Endodermal cell (in vitro differentiated cells): ENCODE results near the gene HECW1. TPM values are rescaled to one million over a fixed set of nuclear protein-coding genes. Genes with fewer than 3 reads are reported as not detected.
"Not testable (repeated sequence)": the region's sequence is repeated elsewhere in the genome, so short reads cannot be mapped to it uniquely, and the experiment has no call there.

Experiments
- DNase-seq: peaks from one replicate; pipeline ENCODE4 v3.0.0-alpha.2; 2017
- H3K27ac ChIP-seq: 2 replicates; pipeline ENCODE4 v1.5.1; 2013; ENCODE audit warnings: mild to moderate bottlenecking, low read depth, low read length, moderate library complexity
- H3K27me3 ChIP-seq: 2 replicates; pipeline ENCODE4 v1.6.1; 2013; ENCODE audit warnings: mild to moderate bottlenecking, low read length, moderate library complexity; ENCODE audit not compliant: insufficient read depth, control insufficient read depth, poor library complexity, severe bottlenecking
- H3K36me3 ChIP-seq: 2 replicates; pipeline ENCODE4 v1.7.0; 2013; ENCODE audit warnings: mild to moderate bottlenecking, low read length, moderate library complexity; ENCODE audit not compliant: control insufficient read depth, insufficient read depth
- H3K4me1 ChIP-seq: one replicate; pipeline ENCODE4 v1.7.0; 2013; ENCODE audit warnings: low read length; ENCODE audit not compliant: control insufficient read depth, insufficient read depth
- H3K4me3 ChIP-seq: 2 replicates; pipeline ENCODE4 v1.5.1; 2013; ENCODE audit warnings: mild to moderate bottlenecking, low read length, moderate library complexity
- H3K9ac ChIP-seq: 2 replicates; pipeline ENCODE4 v1.6.1; 2013; ENCODE audit warnings: mild to moderate bottlenecking, low read length, moderate library complexity; ENCODE audit not compliant: poor library complexity, severe bottlenecking; ENCODE audit errors: extremely low read depth
- H3K9me3 ChIP-seq: 2 replicates; pipeline ENCODE4 v1.6.1; 2013; ENCODE audit warnings: mild to moderate bottlenecking, low read length, moderate library complexity; ENCODE audit not compliant: control insufficient read depth
- H3K27ac Mint-ChIP-seq: 2 replicates; pipeline ENCODE4 v1.8.0; 2020; ENCODE audit warnings: mixed read lengths
- H3K27me3 Mint-ChIP-seq: 2 replicates; pipeline ENCODE4 v1.8.0; 2021; ENCODE audit warnings: mild to moderate bottlenecking, mixed read lengths; ENCODE audit not compliant: insufficient read depth
- H3K36me3 Mint-ChIP-seq: 2 replicates; pipeline ENCODE4 v1.8.0; 2020; ENCODE audit warnings: low read depth, mixed read lengths
- H3K4me1 Mint-ChIP-seq: 2 replicates; pipeline ENCODE4 v1.8.0; 2020; ENCODE audit warnings: mixed read lengths
- H3K4me3 Mint-ChIP-seq: 2 replicates; pipeline ENCODE4 v1.8.0; 2020; ENCODE audit warnings: mild to moderate bottlenecking, moderate library complexity, mixed read lengths
- H3K9me3 Mint-ChIP-seq: 2 replicates; pipeline ENCODE4 v1.8.0; 2020; ENCODE audit warnings: mild to moderate bottlenecking, mixed read lengths
- WGBS, 2 experiments: methylation state at CpG; one replicate each; pipeline versions ENCODE4 v1.1.5 to v1.1.7; 2013; ENCODE audit warnings: missing lambda C conversion rate in 2 of 2, mixed read lengths in 1 of 2; ENCODE audit not compliant: insufficient coverage in 1 of 2, insufficient read length in 1 of 2; 5-methylcytosine and 5-hydroxymethylcytosine counted together
- total RNA-seq, 2 donors: library from RNA; stranded (reverse); fragmentation: NEBNext Ultra II Directional in 1 of 2; extraction: Animal tissue kit (Norgen Biotek cat#: 25700) in 1 of 2; gene quantifications; 2 replicates in 1 of 2; 3 replicates in 1 of 2; pipeline ENCODE4 v1.2.1, GENCODE V29; 2021
- TF ChIP-seq, protein P1 (sequence below): fragments of 200-600 bp; sonication (generic); conservative IDR thresholded peaks from 2 replicates; pipeline ENCODE4 v1.5.0; 2021; ENCODE audit warnings: antibody characterized with exemption, mild to moderate bottlenecking

HECW1 gene
- total RNA-seq, 2 donors from 2014 or later = 4.6 to 12.0 TPM

DNA sequence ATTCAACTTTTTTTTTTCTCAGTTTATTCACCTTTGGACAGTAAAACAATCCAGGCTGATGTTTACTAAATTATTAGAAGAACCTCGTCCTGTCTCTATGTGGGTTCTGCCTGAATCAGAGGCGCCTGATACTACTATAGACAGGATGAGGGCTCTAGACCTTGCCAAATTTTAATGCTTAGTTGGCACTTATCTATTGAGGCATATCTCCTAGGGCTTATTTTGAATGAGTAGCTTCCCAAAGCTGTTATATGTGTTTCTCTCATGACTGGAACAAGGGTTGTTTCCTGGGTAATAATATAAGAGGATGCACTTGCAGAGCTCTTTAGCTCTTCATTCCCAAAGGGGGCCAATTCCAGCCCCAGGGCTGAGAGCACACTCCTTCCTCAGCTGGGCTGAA, 23.6 kb downstream of the HECW1 start:
- Histone ChIP-seq H3K9me3 (no peaks in the 10 kb centered on the region), H3K36me3 (no peaks in the 10 kb centered on the region), H3K4me3 (no peak overlapping the region), H3K4me1 (peaks cover 3% of the 10 kb centered on the region), H3K9ac (no peak overlapping the region), H3K27me3 (no peaks in the 10 kb centered on the region), H3K27ac (no peak overlapping the region)
- no peaks in the 10 kb centered on the region for H3K27me3 Mint-ChIP-seq
- WGBS, 2 experiments = 88 to 94% methylated on average over 2 of the region's 2 CpGs
- no peak overlapping the region for H3K4me3 Mint-ChIP-seq
- H3K9me3 Mint-ChIP-seq = no peaks in the 10 kb centered on the region
- DNase-seq = no peak
- no peak overlapping the region for H3K27ac Mint-ChIP-seq
- no peaks in the 10 kb centered on the region for H3K36me3 Mint-ChIP-seq
- peaks cover 13% of the 10 kb centered on the region for H3K4me1 Mint-ChIP-seq
- TF ChIP-seq, protein P1, sequence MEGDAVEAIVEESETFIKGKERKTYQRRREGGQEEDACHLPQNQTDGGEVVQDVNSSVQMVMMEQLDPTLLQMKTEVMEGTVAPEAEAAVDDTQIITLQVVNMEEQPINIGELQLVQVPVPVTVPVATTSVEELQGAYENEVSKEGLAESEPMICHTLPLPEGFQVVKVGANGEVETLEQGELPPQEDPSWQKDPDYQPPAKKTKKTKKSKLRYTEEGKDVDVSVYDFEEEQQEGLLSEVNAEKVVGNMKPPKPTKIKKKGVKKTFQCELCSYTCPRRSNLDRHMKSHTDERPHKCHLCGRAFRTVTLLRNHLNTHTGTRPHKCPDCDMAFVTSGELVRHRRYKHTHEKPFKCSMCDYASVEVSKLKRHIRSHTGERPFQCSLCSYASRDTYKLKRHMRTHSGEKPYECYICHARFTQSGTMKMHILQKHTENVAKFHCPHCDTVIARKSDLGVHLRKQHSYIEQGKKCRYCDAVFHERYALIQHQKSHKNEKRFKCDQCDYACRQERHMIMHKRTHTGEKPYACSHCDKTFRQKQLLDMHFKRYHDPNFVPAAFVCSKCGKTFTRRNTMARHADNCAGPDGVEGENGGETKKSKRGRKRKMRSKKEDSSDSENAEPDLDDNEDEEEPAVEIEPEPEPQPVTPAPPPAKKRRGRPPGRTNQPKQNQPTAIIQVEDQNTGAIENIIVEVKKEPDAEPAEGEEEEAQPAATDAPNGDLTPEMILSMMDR = no peak

DNA sequence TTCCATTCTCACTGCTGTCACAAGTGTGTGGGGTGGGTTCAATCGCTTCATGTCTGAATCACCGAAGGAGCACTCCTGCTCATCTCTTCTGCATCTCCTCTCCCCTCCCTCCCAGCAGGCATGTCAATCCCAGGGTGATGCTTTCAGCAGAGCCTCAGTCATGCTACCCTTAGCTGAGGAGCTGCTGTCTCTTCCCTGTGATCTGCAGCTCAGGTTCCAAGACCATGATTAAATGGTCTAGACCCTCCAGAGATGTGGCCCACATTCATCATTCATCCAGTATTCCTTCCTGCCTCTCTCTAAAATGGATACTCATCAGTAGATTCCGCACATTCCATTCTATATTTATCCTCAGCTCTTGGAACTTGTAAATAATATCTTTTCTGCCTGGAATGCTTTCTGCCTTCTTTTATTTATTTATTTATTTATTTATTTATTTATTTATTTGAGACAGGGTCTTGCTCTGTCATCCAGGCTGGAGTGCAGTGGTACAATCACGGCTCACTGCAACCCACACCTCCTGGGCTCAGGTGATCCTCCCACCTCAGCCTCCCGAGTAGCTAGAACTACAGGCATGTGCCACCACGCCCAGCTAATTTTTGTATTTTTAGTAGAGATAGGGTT, 24.8 kb downstream of the HECW1 start:
- H3K36me3 ChIP-seq, H3K9me3 Mint-ChIP-seq, H3K4me3 Mint-ChIP-seq, DNase-seq, H3K4me1 ChIP-seq, H3K36me3 Mint-ChIP-seq, H3K9ac ChIP-seq, H3K9me3 ChIP-seq, H3K27me3 Mint-ChIP-seq, H3K27ac ChIP-seq, H3K27me3 ChIP-seq, H3K4me3 ChIP-seq: not testable (repeated sequence)
- peak overlapping the region; percentile 65 for H3K27ac Mint-ChIP-seq
- 83 to 93% methylated on average over 5 to 6 of the region's 6 CpGs for WGBS, 2 experiments
- H3K4me1 Mint-ChIP-seq = peaks cover 15% of the 10 kb centered on the region

DNA sequence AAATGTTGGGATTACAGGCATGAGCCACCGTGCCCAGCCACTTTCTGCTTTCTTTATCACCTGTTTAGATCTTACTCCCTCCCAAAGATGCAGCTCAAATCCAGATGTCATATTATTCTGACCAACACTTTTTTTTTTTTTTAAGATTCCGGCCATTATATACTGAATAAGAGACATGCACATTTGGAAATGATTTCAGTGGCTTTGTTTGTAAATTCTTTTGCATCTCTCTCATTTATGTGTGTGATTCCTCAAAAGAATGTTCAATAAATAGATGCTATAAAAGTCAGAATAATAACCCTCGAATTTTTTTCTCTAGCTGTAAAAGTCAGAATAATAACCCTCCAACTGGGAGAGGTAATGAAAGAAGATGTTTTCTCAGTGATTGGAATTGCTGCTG, 25.4 kb downstream of the HECW1 start:
- TF ChIP-seq, protein P1 = no peak
- H3K9ac ChIP-seq = no peak overlapping the region
- H3K4me1 ChIP-seq = peaks cover 3% of the 10 kb centered on the region
- H3K9me3 ChIP-seq = no peaks in the 10 kb centered on the region
- H3K4me3 Mint-ChIP-seq = no peak overlapping the region
- H3K27me3 ChIP-seq = no peaks in the 10 kb centered on the region
- no peak overlapping the region for H3K27ac ChIP-seq
- H3K9me3 Mint-ChIP-seq = no peaks in the 10 kb centered on the region
- no peaks in the 10 kb centered on the region for H3K27me3 Mint-ChIP-seq
- H3K36me3 Mint-ChIP-seq = no peaks in the 10 kb centered on the region
- WGBS, 2 experiments = 93 to 95% methylated on average over 2 of the region's 3 CpGs
- DNase-seq = no peak
- H3K27ac Mint-ChIP-seq = peak overlapping the region; percentile 65
- peaks cover 15% of the 10 kb centered on the region for H3K4me1 Mint-ChIP-seq
- H3K4me3 ChIP-seq = no peak overlapping the region
- no peaks in the 10 kb centered on the region for H3K36me3 ChIP-seq

DNA sequence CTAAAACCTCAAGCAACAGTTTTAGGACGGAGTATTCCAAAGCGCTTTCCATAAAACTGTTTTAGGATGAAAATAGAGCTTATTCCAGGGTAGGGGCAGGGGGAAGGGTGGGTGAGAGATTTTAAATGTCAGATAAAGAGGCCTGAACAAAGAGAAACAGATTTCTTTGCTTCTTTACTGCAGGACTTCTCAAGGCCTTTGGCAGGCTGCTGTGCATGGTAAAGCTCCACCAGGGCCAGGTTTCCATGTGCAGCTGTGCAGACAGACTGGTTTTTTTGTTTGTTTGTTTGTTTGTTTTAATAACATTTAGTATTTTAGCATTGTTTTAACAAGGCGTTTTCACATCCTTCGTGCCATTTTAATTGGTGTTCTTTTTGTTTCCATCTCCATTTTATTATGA, 26.3 kb downstream of the HECW1 start:
- Histone ChIP-seq H3K9ac (no peak overlapping the region), H3K4me1 (peaks cover 3% of the 10 kb centered on the region), H3K27me3 (no peaks in the 10 kb centered on the region), H3K27ac (peak overlapping the region; percentile 57), H3K9me3 (no peaks in the 10 kb centered on the region), H3K36me3 (no peaks in the 10 kb centered on the region), H3K4me3 (no peak overlapping the region)
- H3K4me3 Mint-ChIP-seq = no peak overlapping the region
- no peaks in the 10 kb centered on the region for H3K9me3 Mint-ChIP-seq
- H3K27ac Mint-ChIP-seq = no peak overlapping the region
- peaks cover 15% of the 10 kb centered on the region for H3K4me1 Mint-ChIP-seq
- H3K36me3 Mint-ChIP-seq = no peaks in the 10 kb centered on the region
- DNase-seq = peak; percentile 55
- no peaks in the 10 kb centered on the region for H3K27me3 Mint-ChIP-seq
- 72 to 100% methylated on average over 2 to 4 of the region's 4 CpGs for WGBS, 2 experiments
- TF ChIP-seq, protein P1 = no peak
